CD14-positive monocyte (primary cell): Measurements from ENCODE around the gene GALNT18. TPM values are rescaled to one million over a fixed set of nuclear protein-coding genes. Genes with fewer than 3 reads are reported as not detected.

Experiments
- DNase-seq, 3 donors: peaks; one replicate each; pipeline ENCODE4 v3.0.0-alpha.2; 2011 to 2022
- H2AFZ ChIP-seq: 2 replicates; pipeline ENCODE4 v1.6.0; 2012; ENCODE audit warnings: mild to moderate bottlenecking, low read depth, low read length, inconsistent platforms; ENCODE audit not compliant: insufficient read depth, poor library complexity, severe bottlenecking
- H3K27ac ChIP-seq, 2 donors: 1 replicate in 1 of 2; 2 replicates in 1 of 2; pipeline ENCODE4 v1.5.1; 2012 to 2013; ENCODE audit warnings: low read length in 2 of 2, control low read depth in 1 of 2, inconsistent platforms in 1 of 2, low read depth in 1 of 2, mild to moderate bottlenecking in 1 of 2
- H3K27me3 ChIP-seq, 2 donors: one replicate each; pipeline versions ENCODE4 v1.6.0 to v1.6.1; 2011 to 2013; ENCODE audit warnings: low read length in 2 of 2; ENCODE audit not compliant: control insufficient read depth in 2 of 2, insufficient read depth in 2 of 2
- H3K36me3 ChIP-seq, 2 donors: replicated peaks in 1 of 2; 1 replicate in 1 of 2; 2 replicates in 1 of 2; pipeline versions ENCODE4 v1.5.1 to v1.6.1; 2012 to 2013; ENCODE audit warnings: low read length in 2 of 2, control low read depth in 1 of 2, inconsistent platforms in 1 of 2, mild to moderate bottlenecking in 1 of 2; ENCODE audit not compliant: insufficient read depth in 2 of 2, control insufficient read depth in 1 of 2
- H3K4me1 ChIP-seq, 2 donors: 1 replicate in 1 of 2; 2 replicates in 1 of 2; pipeline versions ENCODE4 v1.5.1 to v1.6.1; 2012 to 2013; ENCODE audit warnings: low read length in 2 of 2, control low read depth in 1 of 2, inconsistent platforms in 1 of 2, mild to moderate bottlenecking in 1 of 2, moderate library complexity in 1 of 2; ENCODE audit not compliant: insufficient read depth in 2 of 2, control insufficient read depth in 1 of 2
- H3K4me2 ChIP-seq: replicated peaks from 2 replicates; pipeline ENCODE3; 2012; ENCODE audit warnings: low read length, moderate library complexity, mild to moderate bottlenecking; ENCODE audit not compliant: poor library complexity, severe bottlenecking; ENCODE audit errors: extremely low read depth
- H3K4me3 ChIP-seq, 3 experiments: fragments of 200-600 bp in 1 of 3; sonication (generic) in 1 of 3; replicated peaks in 1 of 3; 1 replicate in 2 of 3; 2 replicates in 1 of 3; pipeline ENCODE4 v1.5.1; 2011 to 2013; ENCODE audit warnings: low read length in 3 of 3, mild to moderate bottlenecking in 3 of 3, control low read depth in 2 of 3, low read depth in 2 of 3, inconsistent platforms in 1 of 3, moderate library complexity in 1 of 3
- H3K79me2 ChIP-seq: 2 replicates; pipeline ENCODE4 v1.6.0; 2012; ENCODE audit warnings: mild to moderate bottlenecking, control low read depth, inconsistent platforms, low read length, moderate library complexity; ENCODE audit not compliant: insufficient read depth
- H3K9ac ChIP-seq: 2 replicates; pipeline ENCODE4 v1.6.0; 2017; ENCODE audit warnings: low read length, mild to moderate bottlenecking; ENCODE audit not compliant: insufficient read depth, poor library complexity, severe bottlenecking
- H3K9me3 ChIP-seq, 2 donors: replicated peaks in 1 of 2; 1 replicate in 1 of 2; 2 replicates in 1 of 2; pipeline versions ENCODE4 v1.5.1 to v1.6.1; 2012 to 2013; ENCODE audit warnings: low read length in 2 of 2, control low read depth in 1 of 2; ENCODE audit not compliant: control insufficient read depth in 1 of 2, insufficient read depth in 1 of 2
- H4K20me1 ChIP-seq: 2 replicates; pipeline ENCODE4 v1.6.0; 2012; ENCODE audit warnings: mild to moderate bottlenecking, low read length, control low read depth, moderate library complexity; ENCODE audit not compliant: insufficient read depth
- H3K27ac Mint-ChIP-seq, 7 donors: one replicate each; pipeline ENCODE4 v1.8.0; 2020; ENCODE audit warnings: mild to moderate bottlenecking in 7 of 7, mixed read lengths in 7 of 7, moderate library complexity in 6 of 7, inconsistent platforms in 2 of 7
- H3K27me3 Mint-ChIP-seq, 3 donors: one replicate each; pipeline ENCODE4 v1.8.0; 2021 to 2022; ENCODE audit warnings: low read depth in 3 of 3, mild to moderate bottlenecking in 3 of 3, mixed read lengths in 3 of 3, moderate library complexity in 3 of 3, inconsistent platforms in 1 of 3
- H3K36me3 Mint-ChIP-seq, 2 donors: one replicate each; pipeline ENCODE4 v1.8.0; 2020; ENCODE audit warnings: mixed read lengths in 2 of 2, inconsistent platforms in 1 of 2, mild to moderate bottlenecking in 1 of 2
- H3K4me1 Mint-ChIP-seq: one replicate; pipeline ENCODE4 v1.8.0; 2020; ENCODE audit warnings: mild to moderate bottlenecking, mixed read lengths
- H3K4me3 Mint-ChIP-seq, 2 donors: one replicate each; pipeline ENCODE4 v1.8.0; 2020; ENCODE audit warnings: mild to moderate bottlenecking in 2 of 2, mixed read lengths in 2 of 2, moderate library complexity in 1 of 2
- H3K9me3 Mint-ChIP-seq, 7 donors: one replicate each; pipeline ENCODE4 v1.8.0; 2020 to 2022; ENCODE audit warnings: mixed read lengths in 7 of 7, mild to moderate bottlenecking in 6 of 7, moderate library complexity in 6 of 7, inconsistent platforms in 2 of 7
- WGBS: methylation state at CpG from one replicate; pipeline ENCODE4 v1.1.5; 2013; ENCODE audit warnings: missing lambda C conversion rate; ENCODE audit not compliant: insufficient coverage; 5-methylcytosine and 5-hydroxymethylcytosine counted together
- intact Hi-C, 2 donors: fragments of 100-400 bp; cut with micrococcal nuclease; formaldehyde crosslinking; loops; one replicate each; pipeline versions ENCODE4 v1.15.0 to v1.15.1; 2023
- polyA plus RNA-seq, 3 donors: library from polyadenylated mRNA; depleted of rRNA in 1 of 3; unstranded in 2 of 3; stranded (reverse) in 1 of 3; fragments of 300-500 nt in 2 of 3; fragments of >200 nt in 1 of 3; fragmentation: Illumina TruSeq in 2 of 3; gene quantifications; 1 replicate in 2 of 3; 2 replicates in 1 of 3; pipeline ENCODE4 v1.2.3, GENCODE V29; 2012 to 2021
- TF ChIP-seq, protein P1 (sequence below): fragments of 200-600 bp; IDR thresholded peaks from one replicate; pipeline ENCODE4 v1.8.0; 2022; ENCODE audit warnings: antibody characterized with exemption, mild to moderate bottlenecking

Gene GALNT18
- polyA plus RNA-seq, 3 donors: not detected

DNA sequence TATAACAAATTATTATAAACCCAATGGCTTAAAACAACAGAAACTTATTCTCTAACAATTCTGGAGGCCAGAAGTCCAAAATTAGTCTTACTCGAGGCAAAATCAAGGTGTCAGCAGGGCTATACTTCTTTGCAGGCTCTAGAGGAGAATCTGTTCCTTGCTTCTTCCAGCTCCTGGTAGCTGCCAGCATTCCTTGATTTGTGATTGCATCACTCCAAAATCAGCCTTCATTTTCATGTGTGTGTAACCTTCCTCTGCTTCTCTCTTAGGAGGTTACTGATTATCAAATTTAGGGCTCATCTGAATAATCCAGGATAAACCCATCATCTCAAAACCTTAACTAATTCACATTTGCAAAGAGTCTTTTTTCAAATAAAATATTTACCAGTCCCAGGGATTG, 23.6 kb downstream of the GALNT18 start:
- no peaks in the 10 kb centered on the region for H3K27me3 ChIP-seq
- no peaks in the 10 kb centered on the region for H3K36me3 Mint-ChIP-seq
- H3K9me3 Mint-ChIP-seq: peaks cover 0 to 9% (median 5%) of the 10 kb centered on the region in 7 donors
- TF ChIP-seq, protein P1, sequence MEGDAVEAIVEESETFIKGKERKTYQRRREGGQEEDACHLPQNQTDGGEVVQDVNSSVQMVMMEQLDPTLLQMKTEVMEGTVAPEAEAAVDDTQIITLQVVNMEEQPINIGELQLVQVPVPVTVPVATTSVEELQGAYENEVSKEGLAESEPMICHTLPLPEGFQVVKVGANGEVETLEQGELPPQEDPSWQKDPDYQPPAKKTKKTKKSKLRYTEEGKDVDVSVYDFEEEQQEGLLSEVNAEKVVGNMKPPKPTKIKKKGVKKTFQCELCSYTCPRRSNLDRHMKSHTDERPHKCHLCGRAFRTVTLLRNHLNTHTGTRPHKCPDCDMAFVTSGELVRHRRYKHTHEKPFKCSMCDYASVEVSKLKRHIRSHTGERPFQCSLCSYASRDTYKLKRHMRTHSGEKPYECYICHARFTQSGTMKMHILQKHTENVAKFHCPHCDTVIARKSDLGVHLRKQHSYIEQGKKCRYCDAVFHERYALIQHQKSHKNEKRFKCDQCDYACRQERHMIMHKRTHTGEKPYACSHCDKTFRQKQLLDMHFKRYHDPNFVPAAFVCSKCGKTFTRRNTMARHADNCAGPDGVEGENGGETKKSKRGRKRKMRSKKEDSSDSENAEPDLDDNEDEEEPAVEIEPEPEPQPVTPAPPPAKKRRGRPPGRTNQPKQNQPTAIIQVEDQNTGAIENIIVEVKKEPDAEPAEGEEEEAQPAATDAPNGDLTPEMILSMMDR: no peak
- H3K4me2 ChIP-seq: no peak overlapping the region
- no peak overlapping the region for H3K27ac Mint-ChIP-seq
- no peak overlapping the region for H3K4me3 Mint-ChIP-seq
- no peaks in the 10 kb centered on the region for H3K4me1 Mint-ChIP-seq
- peaks cover 2 to 5% (median 5%) of the 10 kb centered on the region in 3 donors for H3K27me3 Mint-ChIP-seq
- H3K9ac ChIP-seq: no peak overlapping the region
- no peaks in the 10 kb centered on the region for H3K9me3 ChIP-seq
- no peak overlapping the region for H3K27ac ChIP-seq
- H2AFZ ChIP-seq: no peak overlapping the region
- intact Hi-C loops: no loop called here
- 60% methylated on average over 1 of the region's 1 CpG for WGBS
- DNase-seq: no peak
- H3K4me3 ChIP-seq: no peak overlapping the region
- no peaks in the 10 kb centered on the region for H3K36me3 ChIP-seq
- H3K4me1 ChIP-seq: no peaks in the 10 kb centered on the region
- H3K79me2 ChIP-seq: no peaks in the 10 kb centered on the region
- H4K20me1 ChIP-seq: no peaks in the 10 kb centered on the region

DNA sequence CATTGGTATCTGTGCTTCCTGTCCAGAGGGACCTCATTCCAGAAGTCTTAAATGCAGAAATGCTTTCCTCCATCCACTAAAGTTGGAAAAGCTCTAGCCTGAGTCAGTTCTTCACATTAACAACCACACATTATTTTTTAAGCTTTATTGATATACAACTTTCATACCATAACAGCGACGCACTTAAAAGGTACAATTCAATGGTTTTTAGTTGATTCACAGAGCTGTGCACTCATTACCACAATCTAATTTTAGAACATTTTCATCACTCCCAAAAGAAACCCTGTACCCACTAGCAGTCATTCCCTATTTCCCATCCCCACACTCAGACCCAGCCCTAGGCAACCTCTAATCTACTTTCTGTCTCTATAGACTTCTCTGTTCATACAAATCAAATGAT, 27.6 kb downstream of the GALNT18 start:
- Mint-ChIP-seq H3K36me3 (no peaks in the 10 kb centered on the region), H3K4me1 (no peaks in the 10 kb centered on the region), H3K27me3 (peaks cover 4 to 5% (median 5%) of the 10 kb centered on the region in 3 donors), H3K4me3 (no peak overlapping the region), H3K9me3 (peaks cover 0 to 4% (median 0%) of the 10 kb centered on the region in 7 donors), H3K27ac (no peak overlapping the region)
- no peak for DNase-seq
- Histone ChIP-seq H4K20me1 (no peaks in the 10 kb centered on the region), H3K4me1 (no peaks in the 10 kb centered on the region), H3K27me3 (no peaks in the 10 kb centered on the region), H3K36me3 (no peaks in the 10 kb centered on the region), H3K4me3 (no peak overlapping the region), H3K9me3 (no peaks in the 10 kb centered on the region), H3K9ac (no peak overlapping the region), H2AFZ (no peak overlapping the region), H3K4me2 (no peak overlapping the region), H3K27ac (no peak overlapping the region), H3K79me2 (no peaks in the 10 kb centered on the region)
- WGBS: 100% methylated on average over 2 of the region's 2 CpGs
- intact Hi-C loops: no loop called here
- TF ChIP-seq, protein P1: no peak
